HTR-8/SVneo (cell line): ENCODE data around the gene TOLLIP.

ENCODE experiments used
- DNase-seq: peaks from one replicate; pipeline ENCODE4 v3.0.0; 2011; ENCODE audit warnings: low spot score, mixed read lengths; ENCODE audit not compliant: insufficient read length
- FAIRE-seq: peaks from 2 replicates; lab custom pipeline; 2011; peaks lifted over from hg19 to GRCh38; lab: Jason Lieb, UNC

Gene TOLLIP

DNA sequence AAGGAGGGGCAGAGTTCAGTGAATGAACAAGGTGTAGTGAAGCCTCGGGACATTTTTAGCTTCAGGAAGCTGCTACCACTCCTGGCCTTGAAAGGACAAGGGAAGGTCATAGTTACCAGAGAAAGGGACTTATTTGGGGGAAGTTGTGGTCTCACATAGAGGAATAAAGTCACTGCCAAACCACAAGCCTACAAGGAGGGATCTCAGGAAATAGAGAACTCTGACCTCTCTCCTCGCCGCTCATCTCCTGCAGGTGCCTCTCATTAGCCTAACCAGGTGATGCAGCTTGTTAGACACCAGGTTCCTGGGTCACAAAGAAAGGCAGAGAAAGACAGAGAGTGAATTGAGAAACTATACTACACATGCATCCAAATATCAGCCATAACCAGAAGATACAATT, 14.3 kb upstream of the TOLLIP start:
- no peak for FAIRE-seq

DNA sequence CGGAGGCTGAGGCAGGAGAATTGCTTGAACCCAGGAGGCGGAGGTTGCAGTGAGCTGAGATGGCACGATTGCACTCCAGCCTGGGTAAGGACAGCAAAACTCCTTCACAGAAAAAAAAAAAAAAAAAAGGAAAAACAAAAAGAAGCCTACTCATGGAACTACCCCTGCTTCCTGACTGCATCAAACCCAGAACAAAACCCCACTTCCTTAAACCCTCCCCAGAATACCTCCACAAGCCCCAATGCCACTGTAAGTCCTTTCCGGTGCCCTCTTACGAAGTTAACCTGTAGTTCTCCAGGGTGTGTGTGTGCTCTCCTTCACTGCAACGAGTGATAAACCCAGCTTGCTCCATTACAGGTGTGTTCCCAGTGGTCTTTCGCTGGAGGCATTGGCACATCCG, 8.6 kb upstream of the TOLLIP start:
- no peak for FAIRE-seq

More for the DNA sequence above, 14.3 kb upstream of the TOLLIP start:
- DNase-seq: no peak

DNA sequence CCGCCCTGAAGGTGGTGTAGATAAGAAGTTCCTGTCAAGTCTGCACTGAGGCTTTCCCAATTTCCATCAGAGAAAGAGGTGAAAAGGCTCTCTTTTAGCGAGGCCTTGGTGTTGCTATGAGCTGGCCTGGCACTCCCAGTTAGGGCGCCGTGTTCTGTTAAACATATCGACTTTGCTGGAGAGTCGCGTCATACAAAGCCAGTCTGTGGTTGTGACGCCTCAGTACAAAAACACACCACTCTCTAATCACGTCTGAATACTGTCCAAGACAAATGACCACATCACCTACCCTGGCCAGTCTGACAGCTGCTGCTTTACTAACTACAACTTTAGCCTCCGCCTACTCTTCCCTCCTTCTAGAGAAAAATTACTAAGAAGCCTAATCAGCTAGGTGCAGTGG, 8.0 kb upstream of the TOLLIP start:
- FAIRE-seq (no peak), DNase-seq (no peak)

More for the DNA sequence above, 8.6 kb upstream of the TOLLIP start:
- DNase-seq: no peak

DNA sequence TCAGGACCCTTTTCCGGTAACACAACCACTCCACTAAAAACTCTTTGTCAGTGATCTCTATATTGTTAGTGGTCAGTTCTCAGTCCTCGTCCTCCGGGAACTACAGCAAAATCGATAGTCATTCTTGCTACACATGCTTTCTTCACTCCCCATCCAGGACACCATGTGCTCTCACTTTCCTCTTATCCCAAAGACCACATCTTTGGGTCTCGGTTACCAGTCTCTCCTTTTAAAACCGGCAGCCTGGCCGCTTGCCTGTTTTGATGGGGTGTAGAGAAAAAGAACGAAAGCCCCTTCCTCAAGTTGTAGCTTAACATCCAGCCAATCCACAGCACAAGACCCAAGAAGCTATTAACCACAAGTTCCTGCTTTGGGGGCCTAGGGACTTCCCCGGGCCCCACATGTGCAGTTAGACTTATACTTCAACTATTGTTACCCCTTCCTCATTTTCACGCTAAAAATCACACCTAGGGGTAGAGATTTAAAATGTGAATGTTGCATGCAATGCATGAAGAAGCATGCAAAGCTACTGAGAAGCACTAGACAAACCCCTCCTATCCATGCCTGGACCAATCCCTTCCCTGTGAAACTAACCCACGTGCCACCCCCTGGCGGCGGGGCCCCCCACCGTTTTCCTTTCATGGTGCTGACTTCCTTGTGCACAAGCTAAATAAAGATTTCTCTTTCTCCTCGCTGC, 1.5 kb upstream of the TOLLIP start:
- DNase-seq (no peak), FAIRE-seq (no peak)

DNA sequence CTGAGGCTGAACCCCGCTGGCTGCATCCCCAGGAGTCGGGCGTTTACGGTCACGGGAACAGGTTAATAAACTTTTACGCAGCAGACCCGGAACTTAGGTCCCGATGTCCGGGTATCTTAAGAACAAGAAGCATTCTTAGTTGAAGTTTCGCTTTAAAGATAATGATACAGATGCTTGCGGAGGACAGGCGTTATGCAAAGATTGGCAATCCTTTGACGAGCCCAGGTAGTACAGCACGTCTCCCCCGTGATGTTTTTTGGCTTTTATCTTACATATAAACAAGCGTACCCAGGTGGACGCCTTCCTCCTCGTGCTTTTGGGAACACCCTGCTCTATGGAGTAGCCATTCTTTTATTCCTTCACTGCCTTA, 871 bp upstream of the TOLLIP start:
- no peak for DNase-seq
- FAIRE-seq: no peak

DNA sequence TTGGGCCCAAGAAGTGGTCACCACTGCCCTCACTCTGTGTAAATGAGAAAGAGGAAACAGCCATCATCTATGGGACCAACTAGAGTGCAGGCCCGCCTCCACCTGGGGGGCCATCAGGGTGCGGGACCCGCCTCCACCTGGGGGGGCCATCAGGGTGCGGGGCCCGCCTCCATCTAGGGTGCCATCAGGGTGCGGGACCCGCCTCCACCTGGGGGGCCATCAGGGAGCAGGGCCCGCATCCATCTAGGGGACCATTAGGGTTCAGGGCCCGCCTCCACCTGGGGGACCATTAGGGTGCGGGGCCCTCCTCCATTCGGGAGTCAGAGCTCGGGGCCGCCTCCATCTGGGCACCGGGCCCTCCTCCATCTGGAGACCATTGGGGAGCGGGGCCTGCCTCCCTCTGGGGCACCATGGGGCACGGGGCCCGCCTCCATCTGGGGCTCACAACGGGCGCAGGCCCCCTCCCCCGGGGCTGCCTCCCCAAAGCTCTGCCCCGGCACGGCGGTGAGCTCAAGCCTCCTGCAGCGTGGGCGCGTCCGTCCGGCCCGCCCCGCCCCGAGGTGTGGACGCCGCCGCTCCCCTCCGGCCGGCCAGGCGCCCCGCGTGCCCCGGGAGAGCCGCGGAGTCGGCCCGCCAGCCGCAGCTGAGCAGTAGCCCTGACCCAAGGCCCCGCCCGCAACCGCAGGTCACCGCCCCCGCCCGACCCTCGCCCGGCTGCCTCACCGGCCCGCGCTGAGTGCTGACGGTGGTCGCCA, 512 bp downstream of the TOLLIP start:
- no peak for DNase-seq

DNA sequence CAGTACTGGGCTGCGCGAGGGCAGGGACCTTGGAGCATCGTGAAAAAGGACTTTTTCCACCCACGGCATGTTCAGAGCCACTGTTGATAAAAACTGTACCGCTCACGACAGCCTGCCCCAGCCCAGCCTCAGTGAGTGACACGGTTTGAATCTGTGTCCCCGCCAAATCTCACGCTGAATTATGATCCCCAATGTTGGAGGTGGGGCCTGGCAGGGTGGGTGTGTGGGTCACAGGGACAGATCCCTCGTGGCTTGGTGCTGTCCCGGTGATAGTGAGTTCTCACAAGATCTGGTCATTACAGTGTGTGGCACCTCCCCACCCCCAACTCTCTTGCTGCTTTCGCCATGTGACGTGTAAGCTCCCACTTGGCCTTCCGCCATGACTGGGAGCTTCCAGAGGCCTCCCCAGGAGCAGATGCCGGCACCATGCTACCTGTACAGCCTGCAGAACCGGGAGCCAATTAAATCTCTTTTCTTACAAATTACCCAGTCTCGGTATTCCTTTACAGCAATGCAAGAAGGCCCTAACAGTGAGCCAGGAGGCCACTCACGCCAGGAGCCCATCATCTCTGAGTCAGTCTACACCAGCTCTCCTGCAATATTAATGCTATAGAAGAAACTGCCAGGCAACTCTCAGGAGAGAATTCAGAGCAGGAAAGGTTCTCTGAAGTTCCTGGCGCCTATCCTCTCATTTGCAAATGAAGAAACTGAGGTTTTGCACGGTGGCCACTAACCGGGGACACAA, 1.3 kb downstream of the TOLLIP start:
- FAIRE-seq (no peak), DNase-seq (no peak)

More for the DNA sequence above, 512 bp downstream of the TOLLIP start:
- peak; percentile 60 for FAIRE-seq

DNA sequence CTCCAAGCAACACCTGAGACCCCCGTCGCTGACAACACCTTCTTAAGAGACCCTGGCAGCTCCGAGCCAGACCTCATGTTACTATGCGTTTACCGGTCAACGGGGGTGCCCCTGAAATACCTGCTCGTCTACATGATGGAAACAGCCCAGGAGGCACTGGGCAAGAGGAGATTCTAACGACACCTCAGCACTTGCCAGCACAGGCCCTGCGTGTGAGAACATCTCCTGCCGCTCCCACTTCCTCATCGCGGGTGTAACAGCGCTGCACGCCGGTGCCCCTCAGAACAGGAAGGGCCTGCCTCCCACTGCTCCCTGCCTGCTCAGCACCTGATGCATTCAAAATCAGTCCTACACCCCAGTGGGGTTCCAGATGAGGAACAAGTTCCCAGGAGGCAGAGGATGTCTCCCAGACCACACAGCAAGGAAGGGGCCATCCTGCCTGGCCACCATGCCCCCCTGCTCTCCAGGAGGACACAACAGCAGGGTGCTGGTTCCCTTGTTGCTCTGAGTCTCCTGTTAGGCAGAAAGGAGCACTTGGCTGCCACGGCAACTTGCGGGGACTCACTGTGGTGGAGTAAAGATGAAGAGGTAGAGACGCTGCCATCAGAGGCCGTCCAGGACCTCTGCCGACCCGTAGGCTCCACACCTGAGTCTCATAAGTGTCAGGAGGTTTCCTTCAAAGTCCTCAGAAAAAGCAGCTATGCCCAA, 2.1 kb downstream of the TOLLIP start:
- no peak for FAIRE-seq
- no peak for DNase-seq

DNA sequence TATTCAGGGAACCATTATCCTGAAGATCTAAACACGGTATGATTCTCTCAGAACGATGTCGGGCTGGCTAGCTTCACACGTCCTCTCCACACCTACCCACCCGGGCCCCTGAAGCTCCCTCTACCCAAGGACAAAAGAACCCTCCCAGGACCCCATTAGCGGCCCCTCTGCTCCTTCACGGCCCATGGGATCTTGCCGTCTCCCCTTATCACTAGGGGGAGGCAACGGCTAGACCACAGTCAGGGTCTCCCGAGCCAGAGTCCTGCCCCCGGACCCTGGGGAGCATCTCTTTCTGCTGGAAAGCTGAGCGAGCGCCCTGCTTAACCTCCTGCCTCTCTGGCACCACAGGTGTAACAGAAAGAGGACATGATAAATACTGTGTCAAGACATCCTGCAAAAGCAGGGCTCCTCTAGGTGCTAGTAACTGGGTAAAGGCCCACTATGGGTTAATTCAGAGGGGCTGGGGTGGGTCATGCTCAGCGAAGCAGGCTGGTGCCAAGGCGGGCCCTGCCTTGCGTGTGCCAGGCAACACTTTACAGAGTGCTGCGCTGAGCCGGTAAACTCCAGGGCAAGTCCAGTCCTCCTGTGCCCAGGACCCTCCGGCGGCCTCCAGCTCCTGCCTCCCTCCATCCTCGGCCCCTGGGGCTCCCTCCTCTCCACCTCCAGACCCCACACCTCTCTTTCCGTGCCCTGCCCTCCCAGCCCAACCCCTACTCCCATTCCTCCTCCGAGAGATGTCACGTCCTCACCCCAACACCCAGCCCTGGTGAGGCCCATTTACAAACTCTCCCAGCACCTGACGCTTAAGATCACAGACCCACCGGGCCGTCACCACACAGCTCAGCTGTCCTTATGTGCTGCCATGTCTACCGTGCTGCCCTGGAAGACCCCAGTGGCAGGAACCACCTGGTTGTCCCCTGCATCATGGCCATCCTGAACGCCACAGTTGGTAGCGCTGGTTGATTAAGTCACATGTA, 3.0 kb downstream of the TOLLIP start:
- FAIRE-seq (no peak), DNase-seq (no peak)

DNA sequence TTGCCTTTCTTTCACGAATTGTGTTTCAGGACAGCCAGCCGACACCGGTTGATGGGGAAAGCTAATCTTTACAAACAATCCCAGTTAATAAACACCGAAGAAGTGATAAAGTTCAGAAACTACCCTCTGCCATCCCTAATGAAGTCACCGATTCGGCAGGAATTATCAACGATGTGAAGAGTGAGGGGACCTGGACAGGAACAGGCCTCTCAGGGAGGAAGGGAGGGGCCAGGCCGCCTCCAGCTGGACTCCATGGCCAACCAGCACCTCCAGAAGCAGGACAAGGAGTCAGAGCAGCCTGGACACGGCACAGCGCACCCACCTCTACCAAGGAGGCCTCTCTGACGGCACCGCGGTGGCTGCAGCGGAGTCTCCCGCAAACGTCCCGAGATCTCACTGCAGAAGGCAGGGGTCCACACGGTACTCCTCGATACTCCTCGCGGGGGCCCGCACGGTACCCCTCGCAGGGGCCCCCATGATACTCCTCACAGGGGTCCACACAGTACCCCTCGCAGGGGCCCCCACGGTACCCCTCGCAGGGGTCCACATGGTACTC, 3.9 kb downstream of the TOLLIP start:
- FAIRE-seq (no peak), DNase-seq (no peak)

DNA sequence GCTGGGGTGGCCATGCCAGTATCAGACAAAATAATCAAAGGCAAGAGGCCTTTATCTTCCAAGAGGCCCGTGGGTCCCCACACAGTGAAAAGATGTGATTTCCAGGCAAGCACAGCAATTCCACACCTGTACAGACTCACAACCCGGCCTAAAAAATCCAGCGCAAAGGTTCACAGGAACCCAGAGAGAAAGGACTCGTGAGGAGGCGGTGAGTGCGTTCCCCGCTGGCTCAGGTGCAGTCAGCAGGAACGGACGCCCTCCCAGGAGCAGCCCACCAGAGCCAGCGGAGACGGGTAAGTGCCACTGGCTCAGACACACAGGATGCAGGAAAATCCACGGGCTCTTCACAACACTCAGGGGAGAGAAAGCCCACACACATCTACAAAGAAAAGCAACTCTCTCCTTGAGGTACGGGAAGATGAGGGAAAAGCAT, 4.4 kb downstream of the TOLLIP start:
- DNase-seq (no peak), FAIRE-seq (no peak)

DNA sequence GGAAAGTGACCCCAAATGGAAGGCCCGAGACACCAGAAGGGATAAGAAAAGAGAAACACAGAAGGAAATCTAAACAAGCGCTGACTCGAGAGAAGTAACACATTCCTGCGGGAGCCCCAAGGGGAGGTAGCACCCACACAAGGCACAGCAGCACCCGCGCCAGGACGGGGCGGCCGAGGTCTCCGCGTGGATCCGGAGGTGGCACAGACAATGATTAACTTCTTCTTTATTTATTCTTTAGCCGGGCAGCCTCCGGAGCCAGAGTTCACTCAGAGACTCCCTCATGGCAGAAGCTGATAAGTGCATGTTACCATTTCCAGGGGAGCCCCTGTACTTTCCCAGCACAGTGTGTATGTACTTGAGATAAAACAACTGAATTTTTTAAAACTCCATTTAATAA, 5.1 kb downstream of the TOLLIP start:
- FAIRE-seq (no peak), DNase-seq (no peak)

DNA sequence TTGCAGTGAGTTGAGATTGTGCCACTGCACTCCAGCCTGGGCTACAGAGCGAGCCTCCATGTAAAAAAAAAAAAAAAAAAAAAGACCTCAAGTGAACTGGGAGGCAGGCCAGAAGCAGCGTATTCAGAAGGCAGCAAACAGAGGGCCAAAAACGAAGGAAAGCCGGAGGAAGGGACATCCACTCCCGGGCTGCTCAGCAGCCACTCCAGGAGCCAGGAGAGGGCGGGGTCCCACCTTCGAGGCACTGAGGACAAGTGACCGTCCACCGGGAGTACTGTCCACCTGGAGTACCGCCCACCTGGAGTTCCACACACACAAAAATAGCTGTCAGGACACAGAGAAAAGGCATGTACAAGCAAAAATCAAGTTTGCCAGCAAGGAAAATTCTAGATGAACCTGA, 5.5 kb downstream of the TOLLIP start:
- FAIRE-seq (no peak), DNase-seq (no peak)

DNA sequence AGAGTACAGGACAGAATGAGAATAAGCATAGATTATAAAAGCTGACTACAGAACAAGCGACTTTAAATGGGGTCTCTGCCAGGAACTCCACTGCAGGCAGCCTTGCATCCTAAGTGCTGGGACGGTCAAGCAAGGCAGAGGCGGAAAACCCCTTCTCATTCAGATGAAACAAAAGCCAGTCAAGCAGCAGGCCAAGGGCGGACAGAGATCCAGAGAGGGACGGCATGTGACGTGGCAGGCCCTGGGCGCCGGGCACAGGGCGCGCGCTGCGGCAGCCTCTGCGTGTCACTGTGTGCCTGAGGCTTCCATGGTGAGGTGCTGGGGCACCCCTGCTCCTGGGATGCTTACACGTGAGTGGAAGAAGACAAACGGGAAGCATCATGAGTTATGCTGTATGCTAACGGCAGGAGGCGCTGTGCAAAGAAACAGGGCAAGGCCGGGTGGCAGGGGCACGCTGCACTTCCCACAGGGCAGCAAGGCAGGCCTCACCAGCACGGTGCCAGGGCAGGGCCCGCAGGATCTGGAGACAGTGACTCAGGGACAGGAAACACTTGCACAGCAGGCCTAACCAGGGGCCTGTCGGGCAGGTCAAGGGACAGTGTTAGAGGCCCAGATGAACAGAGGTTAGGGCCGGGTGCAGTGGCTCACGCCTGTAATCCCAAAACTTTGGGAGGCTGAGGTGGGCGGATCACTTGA, 6.2 kb downstream of the TOLLIP start:
- FAIRE-seq (peak; percentile 16), DNase-seq (no peak)

DNA sequence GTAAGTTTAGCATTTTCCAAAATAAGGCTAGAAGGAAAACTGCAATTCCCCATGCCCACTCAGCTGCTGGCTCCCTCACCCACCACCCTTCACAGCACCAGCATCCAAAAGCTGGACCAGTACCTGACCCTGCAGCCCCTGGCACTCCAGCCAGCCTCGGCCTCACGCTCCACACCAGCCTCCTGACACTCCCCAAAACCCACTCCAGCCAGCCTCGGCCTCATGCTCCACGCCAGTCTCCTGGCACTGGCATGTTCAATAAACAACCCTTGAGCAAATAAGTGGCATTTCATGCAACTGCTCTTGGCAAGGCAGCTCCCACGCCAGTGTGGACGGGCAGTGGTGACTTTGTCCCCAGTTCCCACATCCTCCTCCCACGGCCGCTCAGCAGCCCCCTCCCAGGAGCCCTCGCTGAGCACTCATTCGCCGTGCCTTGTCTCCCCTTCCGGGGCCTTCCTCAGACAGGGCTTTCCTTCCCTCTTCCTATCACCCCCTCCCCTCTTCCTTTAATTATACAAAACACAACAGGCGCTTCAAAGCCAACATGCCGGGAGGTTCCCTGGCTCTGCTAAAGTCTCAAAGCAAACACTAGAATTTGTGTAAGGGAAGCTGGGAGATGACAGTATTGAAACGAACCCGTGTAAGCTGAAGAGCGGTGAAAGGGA, 6.8 kb downstream of the TOLLIP start:
- DNase-seq: no peak
- no peak for FAIRE-seq

DNA sequence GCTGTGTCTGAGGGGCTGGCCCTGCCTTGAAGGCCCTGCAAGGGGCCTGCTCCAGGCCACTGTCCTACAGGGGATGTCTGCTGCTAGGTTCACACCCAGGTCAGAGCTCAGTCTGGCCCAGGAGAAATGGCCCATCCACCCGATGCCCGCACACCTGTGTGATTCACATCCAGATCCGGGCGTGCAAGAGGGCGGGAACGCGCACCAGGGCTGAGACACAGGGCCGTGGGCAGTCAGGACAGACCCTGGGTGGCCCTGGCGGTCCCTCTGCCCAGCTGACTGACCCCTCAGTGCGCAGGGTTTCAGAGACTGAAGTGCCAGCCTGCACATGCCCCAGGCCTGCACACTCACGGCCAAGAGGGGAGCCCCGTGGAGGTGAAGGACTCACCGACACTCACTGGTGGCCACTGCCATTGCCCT, 7.4 kb downstream of the TOLLIP start:
- no peak for DNase-seq

DNA sequence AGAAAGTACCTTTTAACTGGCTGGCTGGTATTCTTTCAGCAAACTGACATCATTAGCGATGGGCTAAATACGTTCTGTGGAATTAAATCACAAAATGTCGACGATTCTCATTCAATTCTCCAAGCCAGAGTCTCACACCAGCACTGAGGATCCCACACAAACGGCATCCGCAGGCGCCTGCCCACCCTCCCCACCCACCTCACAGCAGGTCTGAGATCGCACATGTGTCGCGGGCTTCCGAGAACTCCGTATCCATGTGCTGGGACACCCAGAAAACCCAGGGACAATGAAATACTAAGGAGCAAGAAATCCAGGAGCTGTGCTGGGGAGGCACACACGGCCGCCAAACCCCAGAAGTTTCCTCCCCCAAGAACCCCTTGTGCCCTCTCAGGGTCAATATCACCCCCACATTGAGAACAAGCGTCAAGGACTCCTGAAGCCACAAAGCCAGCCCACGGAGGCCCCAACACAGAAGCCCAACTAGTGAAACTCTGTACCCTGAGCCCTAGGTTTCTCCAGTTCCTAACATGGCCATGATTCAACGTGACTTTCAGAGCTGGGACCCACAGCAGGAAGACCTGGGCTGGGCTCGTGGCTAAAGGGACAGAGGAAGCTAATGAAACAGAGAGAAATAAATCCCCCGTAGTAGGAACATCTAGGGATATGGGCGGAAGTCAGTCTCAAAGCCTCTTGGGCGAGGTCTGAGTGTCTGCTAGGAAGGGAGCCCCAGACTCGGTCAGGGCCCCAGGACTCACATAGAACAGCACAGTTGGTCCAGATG, 8.0 kb downstream of the TOLLIP start:
- no peak for DNase-seq
- no peak for FAIRE-seq

More for the DNA sequence above, 7.4 kb downstream of the TOLLIP start:
- FAIRE-seq: no peak
